ENCODE data around the gene RPL36. TPM values are rescaled to one million over a fixed set of nuclear protein-coding genes. Genes with fewer than 3 reads are reported as not detected.

RPL36 gene
- total and polyA plus RNA-seq, 2 experiments from 2014 or later = 895 to 3,204 TPM

GRCh38 chr19:5684694-5685430 is 5.2 kb upstream of the RPL36 start:
- no peak overlapping the region for H3K27ac Mint-ChIP-seq
- H3K4me1 Mint-ChIP-seq = peaks cover 11% of the 10 kb centered on the region
- H3K4me3 ChIP-seq = no peak overlapping the region
- H3F3A ChIP-seq (replicated peaks; ENCODE audit: low read depth) = peaks cover 9% of the 10 kb centered on the region; the same call in 1 of the 2 replicates
- H3K4me3 Mint-ChIP-seq = no peak overlapping the region
- H3K27me3 ChIP-seq (ENCODE audit: insufficient read depth) = no peaks in the 10 kb centered on the region
- no peak overlapping the region for H2AFZ ChIP-seq
- no peak for TF ChIP-seq POLR2AphosphoS5 (IDR thresholded peaks at IDR 0.05; ENCODE audit: low read depth)
- TF ChIP-seq ETS1 (IDR thresholded peaks at IDR 0.05) = no peak
- no peak for TF ChIP-seq STAT1 (IDR thresholded peaks at IDR 0.05; ENCODE audit: unreplicated experiment)
- no peak for TF ChIP-seq ZNF331 (CRISPR knock-in tag; IDR thresholded peaks at IDR 0.05; ENCODE audit: low read depth)
- TF ChIP-seq CREB1 (CRISPR knock-in tag; IDR thresholded peaks at IDR 0.05; ENCODE audit: low read depth) = no peak
- no peak for TF ChIP-seq EZH2 (IDR thresholded peaks at IDR 0.05; ENCODE audit: low read depth, unreplicated experiment)
- no peak for TF ChIP-seq ZNF462 (CRISPR knock-in tag; IDR thresholded peaks at IDR 0.05)
- no peak for TF ChIP-seq REST (IDR thresholded peaks at IDR 0.05; ENCODE audit: unreplicated experiment)
- no peak for TF ChIP-seq CTCF (conservative IDR thresholded peaks at IDR 0.05; ENCODE audit: low read depth in 2 of 2)
- no peak for TF ChIP-seq NANOG (IDR thresholded peaks at IDR 0.05; ENCODE audit: borderline replicate concordance)
- TF ChIP-seq ZNF114 (CRISPR knock-in tag; IDR thresholded peaks at IDR 0.05) = no peak
- TF ChIP-seq JUNB (IDR thresholded peaks at IDR 0.05; ENCODE audit: unreplicated experiment) = no peak
- no peak for TF ChIP-seq EZH2phosphoT487 (IDR thresholded peaks at IDR 0.05; ENCODE audit: unreplicated experiment)
- no peak for ATAC-seq
- H3K27ac ChIP-seq (ENCODE audit: low read depth) = no peak overlapping the region
- H3K9me3 Mint-ChIP-seq = 0 out of 3 replicates have a peak, but pooled peaks cover 2% of the 10 kb centered on the region
- peaks cover 7% of the 10 kb centered on the region for H3K9me2 ChIP-seq (ENCODE audit: insufficient read depth)
- H3K4me1 ChIP-seq (ENCODE audit: insufficient read depth) = peaks cover 2% of the 10 kb centered on the region; the same call in 1 of the 2 replicates
- H3K36me3 Mint-ChIP-seq (ENCODE audit: low read depth) = peaks cover 2% of the 10 kb centered on the region; the same call in 2 of the 3 replicates
- H3K27me3 Mint-ChIP-seq (ENCODE audit: insufficient read depth, low read depth, poor library complexity) = peaks cover 33% of the 10 kb centered on the region
- no peaks in the 10 kb centered on the region for H3K36me3 ChIP-seq (ENCODE audit: insufficient read depth)
- no peaks in the 10 kb centered on the region for H3K79me2 ChIP-seq (replicated peaks; ENCODE audit: insufficient read depth)
- no peak for DNase-seq (ENCODE audit: low spot score)
- 0 out of 2 replicates have a peak, but pooled peaks cover 4% of the 10 kb centered on the region for H4K20me1 ChIP-seq (replicated peaks; ENCODE audit: insufficient read depth)
- no peak overlapping the region for H3K4me2 ChIP-seq
